Measurements from ENCODE around the gene P3H2. TPM values are rescaled to one million over a fixed set of nuclear protein-coding genes. Genes with fewer than 3 reads are reported as not detected.

The P3H2 gene
- total and polyA plus RNA-seq, 2 donors (not counting 1 experiment from before 2014, with no cell fraction given) = not detected

- POLR2A ChIA-PET = no interaction called here
- DNase-seq = no peak
These were observed 35.7 kb downstream of the P3H2 start for GRCh38 chr3:190084983-190085382.

GRCh38 chr3:190083635-190084034 is 37.1 kb downstream of the P3H2 start:
- ATAC-seq (ENCODE audit: low read depth) = no peak
- H3K9ac ChIP-seq (ENCODE audit: low read length) = no peak overlapping the region
- no peak overlapping the region for H3K27ac ChIP-seq (ENCODE audit: low read length in 2 of 2)
- H3K4me1 ChIP-seq (ENCODE audit: control insufficient read depth in 2 of 2, insufficient read depth in 2 of 2, low read length in 2 of 2) = no peaks in the 10 kb centered on the region
- Mint-ChIP-seq H3K4me1 (no peaks in the 10 kb centered on the region), H3K9me3 (ENCODE audit: insufficient read depth) (peaks cover 3% of the 10 kb centered on the region), H3K4me3 (no peak overlapping the region), H3K27me3 (peaks cover 4% of the 10 kb centered on the region), H3K27ac (no peak overlapping the region)
- no peaks in the 10 kb centered on the region for H4K20me1 ChIP-seq (ENCODE audit: control insufficient read depth, insufficient read depth, low read length, poor library complexity, severe bottlenecking)
- H3K4me3 ChIP-seq (ENCODE audit: control extremely low read depth in 1 of 5, extremely low read depth in 1 of 5, insufficient read depth in 1 of 5, low read depth in 2 of 5, low read length in 4 of 5) = no peak overlapping the region
- WGBS (ENCODE audit: insufficient coverage) = no CpG with 5 or more reads among the region's 3 CpGs
- ChIA-PET POLR2A (no interaction called here), CTCF (interaction anchor here (1.3 kb wide), 1 partner anchor 9 kb away, joined by 3 read pairs; no protein-coding TSS in a partner anchor)
- no peaks in the 10 kb centered on the region for H3K9me3 ChIP-seq (ENCODE audit: control extremely low read depth in 1 of 3, control insufficient read depth in 2 of 3, insufficient read depth in 1 of 3, low read length in 2 of 3)
- no peak overlapping the region for H3K4me2 ChIP-seq (replicated peaks; ENCODE audit: low read depth, low read length, poor library complexity, severe bottlenecking)
- intact Hi-C loops (cut with micrococcal nuclease) = no loop called here
- TF ChIP-seq EZH2 (IDR thresholded peaks at IDR 0.05; ENCODE audit: borderline replicate concordance, insufficient read depth, low read depth, low read length, poor library complexity, severe bottlenecking) (no peak), CTCF (IDR thresholded peaks at IDR 0.05) (no peak)
- no peak overlapping the region for H2AFZ ChIP-seq (ENCODE audit: insufficient read depth, low read depth, low read length, poor library complexity, severe bottlenecking)
- H3K27me3 ChIP-seq (replicated peaks in 1 of 4; ENCODE audit: control extremely low read depth in 1 of 4, control insufficient read depth in 3 of 4, insufficient read depth in 4 of 4, low read length in 3 of 4) = no peaks in the 10 kb centered on the region
- DNase-seq = no peak
- no peaks in the 10 kb centered on the region for H3K36me3 ChIP-seq (replicated peaks in 1 of 2; ENCODE audit: control extremely low read depth in 1 of 2, control insufficient read depth in 1 of 2, extremely low read depth in 1 of 2, insufficient read depth in 2 of 2, low read length in 1 of 2)
- no peaks in the 10 kb centered on the region for H3K79me2 ChIP-seq (ENCODE audit: control insufficient read depth, insufficient read depth, low read length)

More at GRCh38 chr3:190084983-190085382, 35.7 kb downstream of the P3H2 start:
- 100% methylated on average over 2 of the region's 3 CpGs for WGBS (ENCODE audit: insufficient coverage)
- Histone ChIP-seq H3K4me2 (replicated peaks; ENCODE audit: low read depth, low read length, poor library complexity, severe bottlenecking) (no peak overlapping the region), H3K27ac (ENCODE audit: low read length in 2 of 2) (no peak overlapping the region), H3K4me3 (ENCODE audit: control extremely low read depth in 1 of 5, extremely low read depth in 1 of 5, insufficient read depth in 1 of 5, low read depth in 2 of 5, low read length in 4 of 5) (no peak overlapping the region), H3K79me2 (ENCODE audit: control insufficient read depth, insufficient read depth, low read length) (no peaks in the 10 kb centered on the region), H2AFZ (ENCODE audit: insufficient read depth, low read depth, low read length, poor library complexity, severe bottlenecking) (no peak overlapping the region), H3K36me3 (replicated peaks in 1 of 2; ENCODE audit: control extremely low read depth in 1 of 2, control insufficient read depth in 1 of 2, extremely low read depth in 1 of 2, insufficient read depth in 2 of 2, low read length in 1 of 2) (no peaks in the 10 kb centered on the region), H4K20me1 (ENCODE audit: control insufficient read depth, insufficient read depth, low read length, poor library complexity, severe bottlenecking) (no peaks in the 10 kb centered on the region), H3K27me3 (replicated peaks in 1 of 4; ENCODE audit: control extremely low read depth in 1 of 4, control insufficient read depth in 3 of 4, insufficient read depth in 4 of 4, low read length in 3 of 4) (no peaks in the 10 kb centered on the region), H3K4me1 (ENCODE audit: control insufficient read depth in 2 of 2, insufficient read depth in 2 of 2, low read length in 2 of 2) (no peaks in the 10 kb centered on the region), H3K9ac (ENCODE audit: low read length) (no peak overlapping the region), H3K9me3 (ENCODE audit: control extremely low read depth in 1 of 3, control insufficient read depth in 2 of 3, insufficient read depth in 1 of 3, low read length in 2 of 3) (no peaks in the 10 kb centered on the region)
- no peak for ATAC-seq (ENCODE audit: low read depth)
- CTCF ChIA-PET = interaction anchor here (1.2 kb wide), 1 partner anchor 8 kb away, joined by 3 read pairs; no protein-coding TSS in a partner anchor
- intact Hi-C loops (cut with micrococcal nuclease) = no loop called here
- Mint-ChIP-seq H3K9me3 (ENCODE audit: insufficient read depth) (peaks cover 2% of the 10 kb centered on the region), H3K4me3 (no peak overlapping the region), H3K27me3 (peaks cover 2% of the 10 kb centered on the region), H3K27ac (no peak overlapping the region), H3K4me1 (no peaks in the 10 kb centered on the region)
- TF ChIP-seq CTCF (IDR thresholded peaks at IDR 0.05) = no peak
- no peak for TF ChIP-seq EZH2 (IDR thresholded peaks at IDR 0.05; ENCODE audit: borderline replicate concordance, insufficient read depth, low read depth, low read length, poor library complexity, severe bottlenecking)

Measured in B cell (primary cell).